SH-SY5Y (cell line): Measurements from ENCODE around the gene POLR2E.

Source experiments
- GATA2 ChIP-seq: IDR thresholded peaks from 2 replicates; pipeline ENCODE4 v1.6.1; 2011; ENCODE audit warnings: mild to moderate bottlenecking, low read depth, low read length
- GATA3 ChIP-seq: IDR thresholded peaks from 2 replicates; pipeline ENCODE4 v1.6.1; 2011; ENCODE audit warnings: low read depth, mild to moderate bottlenecking, low read length, moderate library complexity

DNA sequence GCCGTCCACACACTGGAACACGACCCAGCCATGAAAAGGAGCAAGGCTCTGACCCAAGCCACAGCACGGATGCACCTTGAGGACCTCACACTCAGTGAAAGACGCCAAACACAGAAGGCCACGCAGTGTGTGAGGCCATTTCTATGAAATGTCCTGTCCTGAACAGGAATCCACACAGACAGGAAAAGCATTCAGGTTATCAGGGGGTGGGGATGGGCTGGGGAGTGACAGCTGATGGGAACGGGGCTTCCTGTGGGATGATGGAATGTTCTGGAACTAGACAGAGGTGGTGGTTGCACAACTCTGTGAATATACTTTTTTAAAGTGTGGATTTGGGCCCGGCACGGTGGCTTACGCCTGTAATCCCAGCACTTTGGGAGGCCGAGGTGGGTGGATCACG lies 39.3 kb upstream of the POLR2E start:
- TF ChIP-seq GATA2, result no peak
- no peak for TF ChIP-seq GATA3
